Body of pancreas (tissue), 4 donors: ENCODE results near the gene SPAG8.

Source experiments
- POLR2A ChIP-seq, 3 donors: fragments of 450-650 bp; IDR thresholded peaks; one replicate each; pipeline ENCODE4 v1.6.1; 2016; ENCODE audit warnings: antibody characterized with exemption in 3 of 3, mild to moderate bottlenecking in 2 of 3
- TF ChIP-seq, protein P1 (sequence below), 7 experiments: fragments of 450-650 bp in 4 of 7; fragments of 200-600 bp in 3 of 7; sonication (generic) in 3 of 7; IDR thresholded peaks; one replicate each; pipeline ENCODE4 v1.5.1; 2016 to 2019; ENCODE audit warnings: antibody characterized with exemption in 7 of 7

DNA sequence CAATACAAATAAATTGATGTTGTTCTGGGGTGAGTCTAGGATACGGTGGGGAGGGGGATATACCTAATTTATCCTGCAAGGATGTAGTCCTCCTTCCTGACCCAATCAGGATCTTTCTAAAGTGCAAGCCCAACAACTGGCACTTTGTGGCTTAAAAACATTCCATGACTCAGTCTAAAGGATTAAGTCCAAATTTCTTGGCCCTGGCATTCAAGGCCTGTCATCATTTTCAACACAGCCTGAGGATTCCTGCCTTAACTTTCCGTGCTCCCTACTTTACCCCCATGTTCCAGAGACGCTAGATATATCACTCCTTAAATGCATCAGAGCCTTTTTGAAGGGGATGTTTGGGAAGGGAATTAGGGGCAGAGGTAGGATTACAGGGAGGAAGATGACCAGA, 15.4 kb upstream of the SPAG8 start:
- TF ChIP-seq, protein P1, sequence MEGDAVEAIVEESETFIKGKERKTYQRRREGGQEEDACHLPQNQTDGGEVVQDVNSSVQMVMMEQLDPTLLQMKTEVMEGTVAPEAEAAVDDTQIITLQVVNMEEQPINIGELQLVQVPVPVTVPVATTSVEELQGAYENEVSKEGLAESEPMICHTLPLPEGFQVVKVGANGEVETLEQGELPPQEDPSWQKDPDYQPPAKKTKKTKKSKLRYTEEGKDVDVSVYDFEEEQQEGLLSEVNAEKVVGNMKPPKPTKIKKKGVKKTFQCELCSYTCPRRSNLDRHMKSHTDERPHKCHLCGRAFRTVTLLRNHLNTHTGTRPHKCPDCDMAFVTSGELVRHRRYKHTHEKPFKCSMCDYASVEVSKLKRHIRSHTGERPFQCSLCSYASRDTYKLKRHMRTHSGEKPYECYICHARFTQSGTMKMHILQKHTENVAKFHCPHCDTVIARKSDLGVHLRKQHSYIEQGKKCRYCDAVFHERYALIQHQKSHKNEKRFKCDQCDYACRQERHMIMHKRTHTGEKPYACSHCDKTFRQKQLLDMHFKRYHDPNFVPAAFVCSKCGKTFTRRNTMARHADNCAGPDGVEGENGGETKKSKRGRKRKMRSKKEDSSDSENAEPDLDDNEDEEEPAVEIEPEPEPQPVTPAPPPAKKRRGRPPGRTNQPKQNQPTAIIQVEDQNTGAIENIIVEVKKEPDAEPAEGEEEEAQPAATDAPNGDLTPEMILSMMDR (IDR thresholded peaks at IDR 0.05) = no peak
- TF ChIP-seq POLR2A (IDR thresholded peaks at IDR 0.05) = no peak
